Measurements from ENCODE around the gene KRTAP2-3.

DNA sequence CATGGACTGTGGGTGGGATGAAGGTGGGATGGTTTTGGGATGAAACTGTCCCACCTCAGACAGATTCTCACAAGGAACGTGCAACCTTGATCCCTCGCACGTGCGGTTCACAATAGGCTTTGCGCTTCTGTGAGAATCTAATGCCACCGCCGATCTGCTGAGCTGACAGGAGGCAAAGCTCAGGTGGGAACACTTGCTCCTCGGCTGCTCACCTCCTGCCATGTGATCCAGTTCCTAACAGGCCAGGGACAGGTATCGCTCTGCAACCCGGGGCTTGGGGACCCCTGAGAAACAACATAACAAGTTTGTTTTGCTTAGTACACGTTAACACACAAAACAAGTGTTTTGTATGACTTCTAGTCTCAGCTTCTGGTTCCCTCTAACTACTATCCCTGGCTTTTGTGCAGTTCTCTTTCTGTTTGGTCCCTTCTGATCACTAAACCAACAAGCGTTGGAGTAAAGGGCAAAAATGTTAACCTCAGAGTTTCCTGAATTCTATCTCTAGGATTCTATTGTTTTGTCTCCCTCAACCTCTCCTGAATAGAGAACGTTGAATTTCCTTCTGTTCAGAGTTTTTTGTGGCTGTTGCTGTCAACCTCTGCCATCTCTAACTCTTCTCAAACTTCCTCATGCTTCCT is 43.2 kb downstream of the KRTAP2-3 start:
- TF ChIP-seq, protein P1, sequence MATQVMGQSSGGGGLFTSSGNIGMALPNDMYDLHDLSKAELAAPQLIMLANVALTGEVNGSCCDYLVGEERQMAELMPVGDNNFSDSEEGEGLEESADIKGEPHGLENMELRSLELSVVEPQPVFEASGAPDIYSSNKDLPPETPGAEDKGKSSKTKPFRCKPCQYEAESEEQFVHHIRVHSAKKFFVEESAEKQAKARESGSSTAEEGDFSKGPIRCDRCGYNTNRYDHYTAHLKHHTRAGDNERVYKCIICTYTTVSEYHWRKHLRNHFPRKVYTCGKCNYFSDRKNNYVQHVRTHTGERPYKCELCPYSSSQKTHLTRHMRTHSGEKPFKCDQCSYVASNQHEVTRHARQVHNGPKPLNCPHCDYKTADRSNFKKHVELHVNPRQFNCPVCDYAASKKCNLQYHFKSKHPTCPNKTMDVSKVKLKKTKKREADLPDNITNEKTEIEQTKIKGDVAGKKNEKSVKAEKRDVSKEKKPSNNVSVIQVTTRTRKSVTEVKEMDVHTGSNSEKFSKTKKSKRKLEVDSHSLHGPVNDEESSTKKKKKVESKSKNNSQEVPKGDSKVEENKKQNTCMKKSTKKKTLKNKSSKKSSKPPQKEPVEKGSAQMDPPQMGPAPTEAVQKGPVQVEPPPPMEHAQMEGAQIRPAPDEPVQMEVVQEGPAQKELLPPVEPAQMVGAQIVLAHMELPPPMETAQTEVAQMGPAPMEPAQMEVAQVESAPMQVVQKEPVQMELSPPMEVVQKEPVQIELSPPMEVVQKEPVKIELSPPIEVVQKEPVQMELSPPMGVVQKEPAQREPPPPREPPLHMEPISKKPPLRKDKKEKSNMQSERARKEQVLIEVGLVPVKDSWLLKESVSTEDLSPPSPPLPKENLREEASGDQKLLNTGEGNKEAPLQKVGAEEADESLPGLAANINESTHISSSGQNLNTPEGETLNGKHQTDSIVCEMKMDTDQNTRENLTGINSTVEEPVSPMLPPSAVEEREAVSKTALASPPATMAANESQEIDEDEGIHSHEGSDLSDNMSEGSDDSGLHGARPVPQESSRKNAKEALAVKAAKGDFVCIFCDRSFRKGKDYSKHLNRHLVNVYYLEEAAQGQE (IDR thresholded peaks at IDR 0.05; ENCODE audit: insufficient read depth in 1 of 2, low read depth in 2 of 2, low read length in 2 of 2) = no peak
- TF ChIP-seq POLR2AphosphoS5 (IDR thresholded peaks at IDR 0.05; ENCODE audit: low read depth, low read length) (no peak), TAF1 (IDR thresholded peaks at IDR 0.05; ENCODE audit: borderline replicate concordance, insufficient read depth, low read length) (no peak), SIN3A (IDR thresholded peaks at IDR 0.05; ENCODE audit: borderline replicate concordance, insufficient read depth, low read length) (no peak), FOXP2 (optimal IDR thresholded peaks at IDR 0.05; ENCODE audit: borderline replicate concordance, extremely low read depth, extremely low read length, insufficient read depth) (no peak)

All from PFSK-1 (cell line).